Ovary (tissue), 1 donor: ENCODE results near the gene OR10H5.

Experiments
- EP300 ChIP-seq: sonication (generic); formaldehyde crosslinking; IDR thresholded peaks from one replicate; pipeline ENCODE4 v1.6.1; 2017; ENCODE audit warnings: antibody characterized with exemption
- POLR2A ChIP-seq: fragments of 450-650 bp; IDR thresholded peaks from one replicate; pipeline ENCODE4 v1.6.1; 2017; ENCODE audit warnings: antibody characterized with exemption, mild to moderate bottlenecking, moderate library complexity

- no peak for TF ChIP-seq EP300
- TF ChIP-seq POLR2A: no peak
Observed at GRCh38 chr19:15780610-15781418, 6.6 kb upstream of the OR10H5 start.
